SIG-M5 treated with dmso at 0.1 percent for 504 hours (cell line): Measurements from ENCODE around the gene PTGER3.
"Not testable (repeated sequence)": the region's sequence is repeated elsewhere in the genome, so short reads cannot be mapped to it uniquely, and the experiment has no call there.

Experiments used
- DNase-seq: peaks from one replicate; lab custom pipeline; 2025; ENCODE audit not compliant: unreplicated experiment; lab: John Stamatoyannopoulos, UW

Gene PTGER3

GRCh38 chr1:71014178-71014579 is 33.4 kb downstream of the PTGER3 start:
- DNase-seq = no peak

GRCh38 chr1:71002709-71003475 is 44.7 kb downstream of the PTGER3 start:
- DNase-seq = no peak

- DNase-seq = no peak
Observed at GRCh38 chr1:71001624-71002023, 46.0 kb downstream of the PTGER3 start.

GRCh38 chr1:70997793-70998192 is 49.8 kb downstream of the PTGER3 start:
- no peak for DNase-seq

GRCh38 chr1:70994753-70995268 is 52.8 kb downstream of the PTGER3 start:
- no peak for DNase-seq

GRCh38 chr1:70993798-70994197 is 53.8 kb downstream of the PTGER3 start:
- no peak for DNase-seq

GRCh38 chr1:70992521-70992920 is 55.1 kb downstream of the PTGER3 start:
- DNase-seq = no peak

- no peak for DNase-seq
Observed at GRCh38 chr1:70990469-70991253, 57.0 kb downstream of the PTGER3 start.

- DNase-seq = no peak
Observed at GRCh38 chr1:70987497-70987896, 60.1 kb downstream of the PTGER3 start.

GRCh38 chr1:70985776-70986225 is 61.8 kb downstream of the PTGER3 start:
- DNase-seq = not testable (repeated sequence)

GRCh38 chr1:70985278-70985677 is 62.3 kb downstream of the PTGER3 start:
- DNase-seq = not testable (repeated sequence)

- DNase-seq = no peak
Observed at GRCh38 chr1:70980361-70980760, 67.3 kb downstream of the PTGER3 start.

- DNase-seq = peak; percentile 59
Observed at GRCh38 chr1:70979881-70980280, 67.7 kb downstream of the PTGER3 start.

GRCh38 chr1:70979313-70979712 is 68.3 kb downstream of the PTGER3 start:
- DNase-seq = no peak

GRCh38 chr1:70978623-70979022 is 69.0 kb downstream of the PTGER3 start:
- DNase-seq = peak; percentile 49

- DNase-seq = no peak
Observed at GRCh38 chr1:70977575-70977974, 70.0 kb downstream of the PTGER3 start.

- DNase-seq = no peak
Observed at GRCh38 chr1:70977041-70977440, 70.6 kb downstream of the PTGER3 start.

- no peak for DNase-seq
Observed at GRCh38 chr1:70973754-70974153, 73.9 kb downstream of the PTGER3 start.

- no peak for DNase-seq
Observed at GRCh38 chr1:70970407-70970806, 77.2 kb downstream of the PTGER3 start.

GRCh38 chr1:70966018-70966638 is 81.5 kb downstream of the PTGER3 start:
- peak; percentile 12 for DNase-seq

- DNase-seq = no peak
Observed at GRCh38 chr1:70963374-70963773, 84.2 kb downstream of the PTGER3 start.
